Gastrocnemius medialis (tissue), 4 donors: ENCODE results near the gene ADCY5. TPM values are rescaled to one million over a fixed set of nuclear protein-coding genes. Genes with fewer than 3 reads are reported as not detected.

Experiments used
- ATAC-seq, 2 donors: fragments of 150-250 bp; one replicate each; pipeline ENCODE4 v1.9.1; 2016
- DNase-seq, 2 donors: peaks; one replicate each; pipeline ENCODE4 v3.0.0-alpha.2; 2019
- H3K27ac ChIP-seq, 4 donors: fragments of 200-600 bp; sonication (generic); 1 replicate in 1 of 4; 2 replicates in 3 of 4; pipeline ENCODE4 v1.5.1; 2016 to 2018; ENCODE audit warnings: mild to moderate bottlenecking in 2 of 4, moderate library complexity in 1 of 4
- H3K27me3 ChIP-seq, 3 donors: fragments of 200-600 bp; sonication (generic) in 2 of 3; 1 replicate in 1 of 3; 2 replicates in 2 of 3; pipeline versions ENCODE4 v1.5.1 to v1.6.0; 2016 to 2019; ENCODE audit warnings: mild to moderate bottlenecking in 1 of 3, moderate library complexity in 1 of 3
- H3K36me3 ChIP-seq, 2 donors: fragments of 200-600 bp; sonication (generic) in 1 of 2; one replicate each; pipeline ENCODE4 v1.5.1; 2017 to 2018
- H3K4me1 ChIP-seq, 2 donors: fragments of 200-600 bp; sonication (generic) in 1 of 2; one replicate each; pipeline ENCODE4 v1.5.1; 2016 to 2017; ENCODE audit warnings: mild to moderate bottlenecking in 2 of 2
- H3K4me3 ChIP-seq, 4 donors: fragments of 200-600 bp; sonication (generic) in 3 of 4; 1 replicate in 1 of 4; 2 replicates in 3 of 4; pipeline ENCODE4 v1.5.1; 2016 to 2019; ENCODE audit warnings: mild to moderate bottlenecking in 2 of 4
- H3K9me3 ChIP-seq, 3 donors: fragments of 200-600 bp; sonication (generic) in 2 of 3; 1 replicate in 1 of 3; 2 replicates in 2 of 3; pipeline ENCODE4 v1.5.1; 2016 to 2019
- CTCF ChIP-seq, 5 experiments: fragments of 450-650 bp in 3 of 5; fragments of 200-600 bp in 2 of 5; sonication (generic) in 2 of 5; IDR thresholded peaks in 4 of 5; conservative IDR thresholded peaks in 1 of 5; 1 replicate in 4 of 5; 2 replicates in 1 of 5; pipeline ENCODE4 v1.5.1; 2016 to 2019; ENCODE audit warnings: antibody characterized with exemption in 5 of 5, mild to moderate bottlenecking in 3 of 5, moderate library complexity in 3 of 5
- POLR2A ChIP-seq, 2 donors: fragments of 450-650 bp; IDR thresholded peaks; one replicate each; pipeline ENCODE4 v1.6.1; 2017; ENCODE audit warnings: antibody characterized with exemption in 2 of 2, mild to moderate bottlenecking in 2 of 2, moderate library complexity in 2 of 2
- in situ Hi-C, 4 donors: fragments of 200-750 bp; cut with MboI; loops; one replicate each; pipeline versions ENCODE4 v1.15.0 to v1.8.0; 2017; ENCODE audit warnings: low sequenced_read_pairs in 4 of 4
- intact Hi-C: fragments of 100-400 bp; cut with DNase I; formaldehyde crosslinking; loops from one replicate; pipeline ENCODE4 v1.15.1; 2023; ENCODE audit warnings: low total_unique reads
- total RNA-seq, 4 donors: library from RNA; depleted of rRNA; stranded (reverse); fragments of >200 nt; gene quantifications; one replicate each; pipeline versions ENCODE4 v1.1.0 to v1.2.3, GENCODE V29; 2016

ADCY5 gene
- total RNA-seq, 4 donors from 2014 or later = 1.0 to 6.4 (median 4.3) TPM

DNA sequence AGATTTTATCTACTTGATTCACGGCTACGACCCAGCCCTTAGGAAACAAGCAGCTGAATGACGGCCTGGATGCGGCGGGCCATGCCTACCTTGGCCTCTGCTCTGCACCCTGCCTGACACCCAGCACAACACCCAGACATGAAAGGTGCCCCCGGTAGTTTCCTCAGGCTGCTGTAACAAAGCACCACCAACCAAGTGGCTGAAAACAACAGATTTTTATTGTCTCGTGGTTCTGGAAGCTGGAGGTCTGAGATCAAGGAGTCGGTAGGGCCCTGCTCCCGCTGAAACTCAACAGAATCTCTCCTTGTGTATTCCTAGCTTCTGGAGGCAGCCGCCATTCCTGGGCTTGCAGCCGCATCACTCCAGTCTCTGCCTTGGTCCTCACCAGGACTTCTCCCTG, 111.7 kb downstream of the ADCY5 start:
- TF ChIP-seq CTCF (IDR thresholded peaks at IDR 0.05 in 4 of 5, conservative IDR thresholded peaks at IDR 0.05 in 1 of 5) = no peak
- TF ChIP-seq POLR2A (IDR thresholded peaks at IDR 0.05) = no peak
- H3K27ac ChIP-seq = no peak overlapping the region
- H3K36me3 ChIP-seq = no peaks in the 10 kb centered on the region
- H3K4me3 ChIP-seq = no peak overlapping the region
- no peaks in the 10 kb centered on the region for H3K4me1 ChIP-seq
- intact Hi-C loops = no loop called here
- H3K9me3 ChIP-seq = no peaks in the 10 kb centered on the region
- no peak for DNase-seq
- no peak for ATAC-seq
- H3K27me3 ChIP-seq = no peaks in the 10 kb centered on the region
- in situ Hi-C loops = loop anchor here in 3 of 4 donors (10.0 to 25.0 kb wide), 2 partner anchors 150 to 218 kb away; no protein-coding TSS in a partner anchor

DNA sequence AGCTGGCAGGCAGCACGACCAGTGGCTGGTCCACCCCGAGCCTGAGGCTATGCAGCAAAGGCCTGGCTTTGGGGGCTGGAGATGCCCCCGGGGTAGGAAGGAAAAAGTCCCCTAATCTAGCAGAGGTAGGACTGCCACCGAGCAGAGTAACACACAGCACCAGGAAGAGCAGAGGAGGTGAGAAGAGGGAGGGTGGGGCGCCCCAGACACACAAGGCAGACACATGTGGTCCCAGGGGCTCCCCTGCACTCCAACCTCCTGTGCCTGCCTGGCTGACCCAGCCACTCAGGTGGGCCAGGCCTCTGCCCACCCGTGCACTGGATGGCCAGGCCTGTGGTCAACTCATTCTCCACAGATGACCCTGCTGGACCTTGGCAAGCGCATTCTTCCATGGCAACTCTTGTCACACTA, 112.4 kb downstream of the ADCY5 start:
- H3K9me3 ChIP-seq = no peaks in the 10 kb centered on the region
- intact Hi-C loops (no loop called here), in situ Hi-C loops (loop anchor here in 3 of 4 donors (10.0 to 25.0 kb wide), 2 partner anchors 151 to 218 kb away; no protein-coding TSS in a partner anchor)
- no peak overlapping the region for H3K4me3 ChIP-seq
- H3K27ac ChIP-seq = no peak overlapping the region
- H3K4me1 ChIP-seq = no peaks in the 10 kb centered on the region
- no peak for DNase-seq
- ATAC-seq = no peak
- no peak for TF ChIP-seq CTCF (IDR thresholded peaks at IDR 0.05 in 4 of 5, conservative IDR thresholded peaks at IDR 0.05 in 1 of 5)
- H3K27me3 ChIP-seq = no peaks in the 10 kb centered on the region
- H3K36me3 ChIP-seq = no peaks in the 10 kb centered on the region

DNA sequence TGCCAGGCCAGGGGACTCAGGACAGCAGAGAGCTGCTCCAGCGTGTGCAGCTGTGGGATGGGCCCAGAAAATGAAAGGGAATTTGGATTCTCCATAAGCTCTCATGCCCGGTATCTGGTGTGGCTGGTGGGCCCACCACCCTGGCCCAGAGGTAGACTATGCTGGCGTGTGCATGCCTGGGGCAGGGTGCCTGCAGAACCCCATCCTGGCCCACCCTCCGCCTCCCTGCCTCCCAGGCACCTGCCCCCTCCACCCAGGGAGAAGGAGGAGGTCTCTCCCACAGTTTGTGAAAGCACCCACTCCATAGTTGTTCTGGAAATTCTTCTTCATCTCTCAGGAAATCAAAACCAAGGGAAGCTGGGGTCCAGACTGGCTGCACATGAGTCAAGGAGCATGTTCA, 112.9 kb downstream of the ADCY5 start:
- Histone ChIP-seq H3K27ac (no peak overlapping the region), H3K4me1 (no peaks in the 10 kb centered on the region), H3K27me3 (no peaks in the 10 kb centered on the region), H3K4me3 (no peak overlapping the region), H3K36me3 (no peaks in the 10 kb centered on the region), H3K9me3 (no peaks in the 10 kb centered on the region)
- intact Hi-C loops (no loop called here), in situ Hi-C loops (loop anchor here in 3 of 4 donors (10.0 to 25.0 kb wide), 2 partner anchors 151 to 219 kb away; no protein-coding TSS in a partner anchor)
- no peak for ATAC-seq
- no peak for TF ChIP-seq CTCF (IDR thresholded peaks at IDR 0.05 in 4 of 5, conservative IDR thresholded peaks at IDR 0.05 in 1 of 5)
- no peak for TF ChIP-seq POLR2A (IDR thresholded peaks at IDR 0.05)
- no peak for DNase-seq

DNA sequence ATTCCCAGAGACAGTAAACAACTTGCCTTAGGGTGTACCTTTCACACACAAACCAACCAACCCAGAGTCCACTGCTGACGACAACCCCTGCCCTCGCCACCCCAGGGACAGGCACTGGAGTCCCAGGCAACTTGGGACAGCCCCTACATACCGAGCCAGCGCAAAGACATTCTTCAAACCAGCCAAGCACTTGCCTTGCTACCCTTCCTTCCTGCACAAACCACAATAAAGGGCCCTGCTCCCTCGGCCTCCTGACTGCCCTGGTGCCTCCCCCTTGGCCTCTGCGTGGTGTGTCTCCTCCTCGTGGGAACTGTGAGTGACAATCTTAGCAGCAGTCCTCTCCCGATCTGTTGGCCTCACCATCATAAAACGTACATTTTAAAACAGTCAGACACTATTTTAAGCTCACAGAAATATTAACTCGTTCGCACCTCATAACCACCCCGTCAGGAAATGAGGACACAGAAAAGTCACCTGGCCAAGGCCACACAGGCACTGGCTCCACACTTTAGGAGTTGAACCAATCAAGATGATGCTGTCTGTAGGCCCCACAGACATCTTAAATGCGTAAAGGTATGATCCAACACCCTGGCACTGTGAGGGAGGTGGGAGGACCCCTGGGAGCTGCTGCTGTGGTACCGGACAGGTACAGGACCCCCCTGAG, 113.8 kb downstream of the ADCY5 start:
- no peaks in the 10 kb centered on the region for H3K9me3 ChIP-seq
- H3K27me3 ChIP-seq = no peaks in the 10 kb centered on the region
- DNase-seq (no peak), ATAC-seq (no peak)
- intact Hi-C loops (no loop called here), in situ Hi-C loops (loop anchor here in 3 of 4 donors (10.0 to 25.0 kb wide), 2 partner anchors 152 to 220 kb away; no protein-coding TSS in a partner anchor)
- H3K4me1 ChIP-seq = no peaks in the 10 kb centered on the region
- no peaks in the 10 kb centered on the region for H3K36me3 ChIP-seq
- no peak for TF ChIP-seq POLR2A (IDR thresholded peaks at IDR 0.05)
- TF ChIP-seq CTCF (IDR thresholded peaks at IDR 0.05 in 4 of 5, conservative IDR thresholded peaks at IDR 0.05 in 1 of 5) = no peak
- H3K27ac ChIP-seq = no peak overlapping the region
- no peak overlapping the region for H3K4me3 ChIP-seq
